Measurements from ENCODE around the gene RPS6KA1. TPM values are rescaled to one million over a fixed set of nuclear protein-coding genes. Genes with fewer than 3 reads are reported as not detected.

RPS6KA1 gene
- total and polyA plus RNA-seq, 2 of the 13 experiments (the other 11 are each of a cell fraction or from before 2014, with no cell fraction given) = 19.6 to 24.2 TPM

DNA sequence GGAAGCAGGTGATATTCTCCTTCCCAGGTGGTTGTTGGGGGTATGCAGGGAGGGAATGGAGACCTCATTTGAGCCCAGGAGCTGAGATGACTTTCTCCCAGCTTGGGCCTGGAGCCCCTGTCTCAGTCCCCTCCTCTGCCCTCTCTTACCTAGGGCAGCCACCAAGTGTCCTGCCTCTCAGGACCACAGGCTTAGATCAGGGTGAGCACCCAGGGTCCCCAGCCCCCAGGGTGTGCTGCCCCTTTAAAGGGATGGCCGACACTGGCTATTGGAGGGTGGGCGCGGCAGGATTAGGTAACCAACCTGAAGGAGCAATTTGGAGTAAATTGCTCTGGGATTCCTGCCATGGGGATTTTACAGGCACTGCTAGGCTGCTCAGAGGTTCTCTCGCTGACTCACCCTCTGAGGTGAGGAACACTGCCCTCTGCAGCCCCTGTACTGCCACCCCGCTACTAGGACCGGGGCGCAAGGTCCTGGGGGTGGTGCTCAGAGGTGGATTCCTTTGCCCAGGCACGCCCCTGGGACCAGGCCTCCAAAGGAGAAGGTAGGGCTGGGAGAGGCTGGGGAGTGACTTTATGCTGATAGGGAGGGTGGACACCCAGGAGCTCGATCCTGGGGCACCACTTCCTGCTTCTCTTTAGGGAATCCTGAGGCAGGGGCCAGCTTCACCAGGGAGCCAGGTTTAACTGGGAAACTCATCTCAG is 1.5 kb downstream of the RPS6KA1 start (continued):
- TF ChIP-seq ZNF552 (CRISPR knock-in tag; IDR thresholded peaks at IDR 0.05; ENCODE audit: borderline replicate concordance) (no peak), ZNF496 (CRISPR knock-in tag; IDR thresholded peaks at IDR 0.05; ENCODE audit: insufficient replicate concordance) (no peak), ZMYM4 (CRISPR knock-in tag; IDR thresholded peaks at IDR 0.05) (no peak), ZNF251 (CRISPR knock-in tag; IDR thresholded peaks at IDR 0.05) (no peak), ATF1 (CRISPR knock-in tag; IDR thresholded peaks at IDR 0.05) (no peak), ZNF124 (CRISPR knock-in tag; IDR thresholded peaks at IDR 0.05) (no peak), NFYC (CRISPR knock-in tag; IDR thresholded peaks at IDR 0.05) (no peak), ZNF446 (CRISPR knock-in tag; IDR thresholded peaks at IDR 0.05) (no peak), FIP1L1 (IDR thresholded peaks at IDR 0.05; ENCODE audit: borderline replicate concordance, insufficient read depth, low read depth, low read length) (no peak), KLF13 (CRISPR knock-in tag; IDR thresholded peaks at IDR 0.05) (no peak), RXRB (CRISPR knock-in tag; IDR thresholded peaks at IDR 0.05; ENCODE audit: borderline replicate concordance) (no peak; the same call in 1 of the 2 replicates), ZKSCAN8 (CRISPR knock-in tag; IDR thresholded peaks at IDR 0.05; ENCODE audit: borderline replicate concordance) (no peak), CBX1 (IDR thresholded peaks at IDR 0.05; ENCODE audit: low read depth) (no peak), ARNT (IDR thresholded peaks at IDR 0.05) (no peak), FUBP1 (CRISPR knock-in tag; IDR thresholded peaks at IDR 0.05; ENCODE audit: borderline replicate concordance) (no peak), ZMAT5 (CRISPR knock-in tag; IDR thresholded peaks at IDR 0.05; ENCODE audit: borderline replicate concordance, low read depth) (no peak), ZBTB8A (CRISPR knock-in tag; IDR thresholded peaks at IDR 0.05; ENCODE audit: borderline replicate concordance, low read depth) (no peak), ZMAT3 (CRISPR knock-in tag; conservative IDR thresholded peaks at IDR 0.05) (peak; percentile 65; the same call in 1 of the 2 replicates), MTF1 (CRISPR knock-in tag; IDR thresholded peaks at IDR 0.05) (no peak), ZBTB44 (CRISPR knock-in tag; IDR thresholded peaks at IDR 0.05) (no peak)
- TF ChIP-seq, protein P1, sequence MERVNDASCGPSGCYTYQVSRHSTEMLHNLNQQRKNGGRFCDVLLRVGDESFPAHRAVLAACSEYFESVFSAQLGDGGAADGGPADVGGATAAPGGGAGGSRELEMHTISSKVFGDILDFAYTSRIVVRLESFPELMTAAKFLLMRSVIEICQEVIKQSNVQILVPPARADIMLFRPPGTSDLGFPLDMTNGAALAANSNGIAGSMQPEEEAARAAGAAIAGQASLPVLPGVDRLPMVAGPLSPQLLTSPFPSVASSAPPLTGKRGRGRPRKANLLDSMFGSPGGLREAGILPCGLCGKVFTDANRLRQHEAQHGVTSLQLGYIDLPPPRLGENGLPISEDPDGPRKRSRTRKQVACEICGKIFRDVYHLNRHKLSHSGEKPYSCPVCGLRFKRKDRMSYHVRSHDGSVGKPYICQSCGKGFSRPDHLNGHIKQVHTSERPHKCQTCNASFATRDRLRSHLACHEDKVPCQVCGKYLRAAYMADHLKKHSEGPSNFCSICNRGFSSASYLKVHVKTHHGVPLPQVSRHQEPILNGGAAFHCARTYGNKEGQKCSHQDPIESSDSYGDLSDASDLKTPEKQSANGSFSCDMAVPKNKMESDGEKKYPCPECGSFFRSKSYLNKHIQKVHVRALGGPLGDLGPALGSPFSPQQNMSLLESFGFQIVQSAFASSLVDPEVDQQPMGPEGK (CRISPR knock-in tag; IDR thresholded peaks at IDR 0.05) = peak; percentile 82
- TF ChIP-seq, protein P2, sequence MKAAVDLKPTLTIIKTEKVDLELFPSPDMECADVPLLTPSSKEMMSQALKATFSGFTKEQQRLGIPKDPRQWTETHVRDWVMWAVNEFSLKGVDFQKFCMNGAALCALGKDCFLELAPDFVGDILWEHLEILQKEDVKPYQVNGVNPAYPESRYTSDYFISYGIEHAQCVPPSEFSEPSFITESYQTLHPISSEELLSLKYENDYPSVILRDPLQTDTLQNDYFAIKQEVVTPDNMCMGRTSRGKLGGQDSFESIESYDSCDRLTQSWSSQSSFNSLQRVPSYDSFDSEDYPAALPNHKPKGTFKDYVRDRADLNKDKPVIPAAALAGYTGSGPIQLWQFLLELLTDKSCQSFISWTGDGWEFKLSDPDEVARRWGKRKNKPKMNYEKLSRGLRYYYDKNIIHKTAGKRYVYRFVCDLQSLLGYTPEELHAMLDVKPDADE (CRISPR knock-in tag; IDR thresholded peaks at IDR 0.05) = no peak
